Measurements from ENCODE around the gene SLC43A2. TPM values are rescaled to one million over a fixed set of nuclear protein-coding genes. Genes with fewer than 3 reads are reported as not detected.
A peak's percentile ranks its signal among the peaks of the same experiment; 100 is the strongest.

SLC43A2 gene
- total and polyA plus RNA-seq, 2 of the 13 experiments (the other 11 are each of a cell fraction or from before 2014, with no cell fraction given): 7.3 to 20.0 TPM

DNA sequence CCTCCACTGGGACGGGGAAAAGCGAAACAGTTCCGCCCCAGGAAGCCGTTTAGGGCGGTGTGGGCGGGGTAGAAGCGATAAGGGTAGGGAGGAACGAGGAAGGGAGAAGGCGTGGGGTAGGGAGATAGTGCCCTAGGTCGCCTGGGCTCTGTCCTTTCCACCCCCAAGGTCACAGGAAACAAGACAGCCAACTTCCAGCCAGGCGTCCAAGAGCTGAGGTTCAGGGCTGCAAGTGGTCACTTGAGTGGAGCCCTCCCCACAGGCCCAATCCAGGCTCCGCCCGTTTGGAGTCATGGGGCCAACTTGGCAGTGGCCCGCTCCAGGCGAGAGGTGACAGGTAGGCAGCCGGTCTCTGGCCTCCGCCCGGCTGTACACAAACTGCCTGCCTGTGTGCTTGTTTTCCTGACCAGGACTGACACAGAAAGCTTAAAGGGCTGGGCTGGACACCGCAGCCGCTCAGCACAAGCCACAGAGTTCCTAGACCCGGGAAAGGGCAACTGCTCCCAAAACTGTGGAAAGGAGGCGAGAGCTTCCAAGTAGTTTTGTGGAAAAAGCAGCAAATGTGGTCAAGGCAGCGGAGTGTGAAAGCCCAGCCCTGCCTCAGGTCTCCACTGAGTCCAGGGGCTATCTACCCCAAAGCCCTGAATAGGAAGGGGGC lies 21.3 kb upstream of the SLC43A2 start, which contains the start of gene RILP (continued):
- TF ChIP-seq ZNF878 (CRISPR knock-in tag; IDR thresholded peaks at IDR 0.05): no peak
- no peak for TF ChIP-seq ZSCAN20 (CRISPR knock-in tag; IDR thresholded peaks at IDR 0.05; ENCODE audit: borderline replicate concordance)
- TF ChIP-seq ZNF773 (CRISPR knock-in tag; IDR thresholded peaks at IDR 0.05; ENCODE audit: borderline replicate concordance): no peak
- TF ChIP-seq, protein P1, sequence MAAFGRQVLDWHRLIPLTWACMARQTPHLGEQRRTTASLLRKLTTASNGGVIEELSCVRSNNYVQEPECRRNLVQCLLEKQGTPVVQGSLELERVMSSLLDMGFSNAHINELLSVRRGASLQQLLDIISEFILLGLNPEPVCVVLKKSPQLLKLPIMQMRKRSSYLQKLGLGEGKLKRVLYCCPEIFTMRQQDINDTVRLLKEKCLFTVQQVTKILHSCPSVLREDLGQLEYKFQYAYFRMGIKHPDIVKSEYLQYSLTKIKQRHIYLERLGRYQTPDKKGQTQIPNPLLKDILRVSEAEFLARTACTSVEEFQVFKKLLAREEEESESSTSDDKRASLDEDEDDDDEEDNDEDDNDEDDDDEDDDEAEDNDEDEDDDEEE (CRISPR knock-in tag; IDR thresholded peaks at IDR 0.05): no peak
- TF ChIP-seq, protein P2, sequence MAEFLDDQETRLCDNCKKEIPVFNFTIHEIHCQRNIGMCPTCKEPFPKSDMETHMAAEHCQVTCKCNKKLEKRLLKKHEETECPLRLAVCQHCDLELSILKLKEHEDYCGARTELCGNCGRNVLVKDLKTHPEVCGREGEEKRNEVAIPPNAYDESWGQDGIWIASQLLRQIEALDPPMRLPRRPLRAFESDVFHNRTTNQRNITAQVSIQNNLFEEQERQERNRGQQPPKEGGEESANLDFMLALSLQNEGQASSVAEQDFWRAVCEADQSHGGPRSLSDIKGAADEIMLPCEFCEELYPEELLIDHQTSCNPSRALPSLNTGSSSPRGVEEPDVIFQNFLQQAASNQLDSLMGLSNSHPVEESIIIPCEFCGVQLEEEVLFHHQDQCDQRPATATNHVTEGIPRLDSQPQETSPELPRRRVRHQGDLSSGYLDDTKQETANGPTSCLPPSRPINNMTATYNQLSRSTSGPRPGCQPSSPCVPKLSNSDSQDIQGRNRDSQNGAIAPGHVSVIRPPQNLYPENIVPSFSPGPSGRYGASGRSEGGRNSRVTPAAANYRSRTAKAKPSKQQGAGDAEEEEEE (CRISPR knock-in tag; IDR thresholded peaks at IDR 0.05; ENCODE audit: borderline replicate concordance): no peak
- TF ChIP-seq HNF4G (IDR thresholded peaks at IDR 0.05; ENCODE audit: borderline replicate concordance, low read depth, low read length): no peak
- no peak; the same call in 1 of the 2 replicates for TF ChIP-seq HNF4G (CRISPR knock-in tag; IDR thresholded peaks at IDR 0.05; ENCODE audit: borderline replicate concordance, low read depth)
- TF ChIP-seq ZNF460 (CRISPR knock-in tag; IDR thresholded peaks at IDR 0.05; ENCODE audit: borderline replicate concordance): no peak
- no peak for TF ChIP-seq JUND (CRISPR knock-in tag; IDR thresholded peaks at IDR 0.05)
- TF ChIP-seq ZMYM4 (CRISPR knock-in tag; IDR thresholded peaks at IDR 0.05): peak; percentile 46; the same call in 1 of the 2 replicates
- no peak for TF ChIP-seq ELF4 (CRISPR knock-in tag; IDR thresholded peaks at IDR 0.05; ENCODE audit: borderline replicate concordance)
- TF ChIP-seq CAMTA2 (CRISPR knock-in tag; IDR thresholded peaks at IDR 0.05; ENCODE audit: borderline replicate concordance): no peak
- TF ChIP-seq ARNT2 (CRISPR knock-in tag; IDR thresholded peaks at IDR 0.05; ENCODE audit: low read depth): no peak
- TF ChIP-seq, protein P3, sequence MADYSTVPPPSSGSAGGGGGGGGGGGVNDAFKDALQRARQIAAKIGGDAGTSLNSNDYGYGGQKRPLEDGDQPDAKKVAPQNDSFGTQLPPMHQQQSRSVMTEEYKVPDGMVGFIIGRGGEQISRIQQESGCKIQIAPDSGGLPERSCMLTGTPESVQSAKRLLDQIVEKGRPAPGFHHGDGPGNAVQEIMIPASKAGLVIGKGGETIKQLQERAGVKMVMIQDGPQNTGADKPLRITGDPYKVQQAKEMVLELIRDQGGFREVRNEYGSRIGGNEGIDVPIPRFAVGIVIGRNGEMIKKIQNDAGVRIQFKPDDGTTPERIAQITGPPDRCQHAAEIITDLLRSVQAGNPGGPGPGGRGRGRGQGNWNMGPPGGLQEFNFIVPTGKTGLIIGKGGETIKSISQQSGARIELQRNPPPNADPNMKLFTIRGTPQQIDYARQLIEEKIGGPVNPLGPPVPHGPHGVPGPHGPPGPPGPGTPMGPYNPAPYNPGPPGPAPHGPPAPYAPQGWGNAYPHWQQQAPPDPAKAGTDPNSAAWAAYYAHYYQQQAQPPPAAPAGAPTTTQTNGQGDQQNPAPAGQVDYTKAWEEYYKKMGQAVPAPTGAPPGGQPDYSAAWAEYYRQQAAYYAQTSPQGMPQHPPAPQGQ (CRISPR knock-in tag; IDR thresholded peaks at IDR 0.05; ENCODE audit: borderline replicate concordance): no peak
- no peak; the same call in 1 of the 2 replicates for TF ChIP-seq SMAD1 (CRISPR knock-in tag; IDR thresholded peaks at IDR 0.05; ENCODE audit: borderline replicate concordance, low read depth)
- no peak for TF ChIP-seq CBX2 (IDR thresholded peaks at IDR 0.05; ENCODE audit: low read depth, low read length)
- no peak for TF ChIP-seq CBX2 (CRISPR knock-in tag; IDR thresholded peaks at IDR 0.05; ENCODE audit: low read depth)
- no peak for TF ChIP-seq ZNF496 (CRISPR knock-in tag; IDR thresholded peaks at IDR 0.05; ENCODE audit: insufficient replicate concordance)
- no peak for TF ChIP-seq ZNF75D (CRISPR knock-in tag; IDR thresholded peaks at IDR 0.05; ENCODE audit: borderline replicate concordance)
- TF ChIP-seq ETV6 (CRISPR knock-in tag; conservative IDR thresholded peaks at IDR 0.05): no peak
- TF ChIP-seq ZNF720 (CRISPR knock-in tag; IDR thresholded peaks at IDR 0.05): no peak
- no peak for TF ChIP-seq MED13 (CRISPR knock-in tag; IDR thresholded peaks at IDR 0.05)
- TF ChIP-seq SIN3A (IDR thresholded peaks at IDR 0.05; ENCODE audit: borderline replicate concordance, low read depth, low read length): no peak

Measured in HepG2 (cell line).